SKM-1 (cell line): ENCODE data around the gene PLVAP.

ENCODE experiments used
- DNase-seq: peaks from one replicate; lab custom pipeline; 2025; ENCODE audit not compliant: unreplicated experiment; lab: John Stamatoyannopoulos, UW

The PLVAP gene

GRCh38 chr19:17376935-17377600 lies at the start of gene PLVAP:
PLVAP (minus strand) TSS chr19:17377342; CDS start chr19:17377288, 54 bp downstream.
- DNase-seq, result no peak

GRCh38 chr19:17424743-17425365 lies 47.7 kb upstream of the PLVAP start:
- DNase-seq, result no peak

GRCh38 chr19:17423429-17424208 lies 46.5 kb upstream of the PLVAP start:
- DNase-seq, result no peak

GRCh38 chr19:17421942-17422341 lies 44.8 kb upstream of the PLVAP start:
- DNase-seq, result no peak

GRCh38 chr19:17420475-17420924 lies 43.4 kb upstream of the PLVAP start:
- DNase-seq, result no peak

GRCh38 chr19:17419621-17420474 lies 42.7 kb upstream of the PLVAP start, which contains the start of gene MVB12A:
MVB12A (plus strand) TSS chr19:17420047; CDS start chr19:17420136, 89 bp downstream.
- DNase-seq, result peak; percentile 90

- no peak for DNase-seq
Observed at GRCh38 chr19:17419154-17419620, 42.0 kb upstream of the PLVAP start.

GRCh38 chr19:17418710-17419109 lies 41.6 kb upstream of the PLVAP start:
- no peak for DNase-seq

- no peak for DNase-seq
Observed at GRCh38 chr19:17415121-17415520, 38.0 kb upstream of the PLVAP start.

- DNase-seq, result no peak
Observed at GRCh38 chr19:17414097-17414496, 37.0 kb upstream of the PLVAP start.

- no peak for DNase-seq
Observed at GRCh38 chr19:17411801-17412200, 34.7 kb upstream of the PLVAP start.

- DNase-seq, result no peak
Observed at GRCh38 chr19:17409990-17410389, 32.8 kb upstream of the PLVAP start.

- no peak for DNase-seq
Observed at GRCh38 chr19:17406887-17407196, 29.7 kb upstream of the PLVAP start.

- peak; percentile 31 for DNase-seq
Observed at GRCh38 chr19:17406046-17406886, 29.1 kb upstream of the PLVAP start.

GRCh38 chr19:17405250-17406045 lies 28.3 kb upstream of the PLVAP start, which contains the start of gene BST2:
BST2 (minus strand) TSS chr19:17405630; CDS start chr19:17405575, 55 bp downstream.
- DNase-seq, result peak; percentile 76

- DNase-seq, result no peak
Observed at GRCh38 chr19:17404621-17405249, 27.6 kb upstream of the PLVAP start.

GRCh38 chr19:17404015-17404414 lies 26.9 kb upstream of the PLVAP start:
- no peak for DNase-seq

- no peak for DNase-seq
Observed at GRCh38 chr19:17402982-17403855, 26.1 kb upstream of the PLVAP start.
